ENCODE measurements around the gene POLDIP2. TPM values are rescaled to one million over a fixed set of nuclear protein-coding genes. Genes with fewer than 3 reads are reported as not detected.
A peak's percentile ranks its signal among the peaks of the same experiment; 100 is the strongest.

The POLDIP2 gene
- total and polyA plus RNA-seq, 8 donors = 28.3 to 51.2 (median 41.2) TPM

DNA sequence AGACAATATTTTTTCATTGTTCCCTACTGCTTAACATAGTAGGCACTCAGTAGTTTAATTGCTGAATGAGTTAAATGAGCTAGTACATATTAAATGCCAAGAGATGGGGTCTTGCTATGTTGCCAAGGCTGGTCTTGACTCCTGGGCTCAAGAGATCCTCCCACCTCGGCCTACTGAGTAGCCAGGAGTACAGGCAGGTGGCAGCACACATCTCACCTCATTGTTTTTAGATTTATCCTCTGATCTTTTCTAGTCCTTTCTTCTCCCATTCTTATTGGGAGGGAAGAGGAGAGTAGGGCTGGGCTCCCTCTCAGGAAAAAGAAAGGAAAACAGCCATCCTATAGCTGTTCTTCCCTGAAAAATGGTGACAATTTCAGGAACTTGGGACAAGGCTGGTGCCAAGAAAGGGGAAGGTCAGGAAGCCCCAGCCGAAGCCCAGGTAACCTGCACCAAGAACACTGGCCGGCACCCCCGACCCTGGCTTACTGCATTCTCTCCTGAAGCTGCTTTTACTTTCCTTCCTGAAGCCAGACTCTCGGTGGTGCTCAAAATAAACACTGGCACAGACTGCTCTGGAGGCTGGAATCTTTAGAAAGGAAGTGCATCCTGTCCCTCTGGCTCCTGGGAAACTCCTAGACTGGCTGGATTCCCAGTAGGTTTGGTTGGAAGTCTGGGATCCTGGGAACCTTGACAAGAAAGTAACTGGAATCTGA is 19.1 kb downstream of the POLDIP2 start:
- no peaks in the 10 kb centered on the region for H3K9me3 ChIP-seq

GRCh38 chr17:28335959-28336871 is 21.1 kb downstream of the POLDIP2 start:
- peaks cover 3 to 18% (median 7%) of the 10 kb centered on the region in 3 donors for H3K36me3 ChIP-seq
- WGBS, 2 donors = 2% methylated on average over 29 of the region's 29 CpGs
- intact Hi-C loops (cut with DNase I) = no loop called here
- peak overlapping the region; percentile 63 to 94 (median 88) for H3K4me3 ChIP-seq
- no peaks in the 10 kb centered on the region for H3K27me3 ChIP-seq
- H3K9me3 ChIP-seq = no peaks in the 10 kb centered on the region
- peak overlapping the region; percentile 86 to 98 (median 97) for H3K27ac ChIP-seq
- TF ChIP-seq, protein P1, sequence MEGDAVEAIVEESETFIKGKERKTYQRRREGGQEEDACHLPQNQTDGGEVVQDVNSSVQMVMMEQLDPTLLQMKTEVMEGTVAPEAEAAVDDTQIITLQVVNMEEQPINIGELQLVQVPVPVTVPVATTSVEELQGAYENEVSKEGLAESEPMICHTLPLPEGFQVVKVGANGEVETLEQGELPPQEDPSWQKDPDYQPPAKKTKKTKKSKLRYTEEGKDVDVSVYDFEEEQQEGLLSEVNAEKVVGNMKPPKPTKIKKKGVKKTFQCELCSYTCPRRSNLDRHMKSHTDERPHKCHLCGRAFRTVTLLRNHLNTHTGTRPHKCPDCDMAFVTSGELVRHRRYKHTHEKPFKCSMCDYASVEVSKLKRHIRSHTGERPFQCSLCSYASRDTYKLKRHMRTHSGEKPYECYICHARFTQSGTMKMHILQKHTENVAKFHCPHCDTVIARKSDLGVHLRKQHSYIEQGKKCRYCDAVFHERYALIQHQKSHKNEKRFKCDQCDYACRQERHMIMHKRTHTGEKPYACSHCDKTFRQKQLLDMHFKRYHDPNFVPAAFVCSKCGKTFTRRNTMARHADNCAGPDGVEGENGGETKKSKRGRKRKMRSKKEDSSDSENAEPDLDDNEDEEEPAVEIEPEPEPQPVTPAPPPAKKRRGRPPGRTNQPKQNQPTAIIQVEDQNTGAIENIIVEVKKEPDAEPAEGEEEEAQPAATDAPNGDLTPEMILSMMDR (IDR thresholded peaks at IDR 0.05) = no peak
- DNase-seq (peak in 4 of 6 donors; percentile 75 to 82 (median 78)), ATAC-seq (peak; percentile 44 to 63 (median 52)), FAIRE-seq (no peak)
- H3K4me1 ChIP-seq = peaks cover 12 to 45% (median 35%) of the 10 kb centered on the region in 3 donors

More for the DNA sequence above, 19.1 kb downstream of the POLDIP2 start:
- intact Hi-C loops (cut with DNase I) = no loop called here
- no peak overlapping the region for H3K4me3 ChIP-seq
- no peak for FAIRE-seq
- no peak for DNase-seq
- no peak for ATAC-seq
- H3K4me1 ChIP-seq = peaks cover 12 to 32% (median 31%) of the 10 kb centered on the region in 3 donors
- H3K27me3 ChIP-seq = no peaks in the 10 kb centered on the region
- H3K27ac ChIP-seq = peak overlapping the region in 2 of 4 donors; percentile 4 to 30
- 54 to 61% methylated on average over 5 of the region's 5 CpGs for WGBS, 2 donors
- TF ChIP-seq, protein P1 (IDR thresholded peaks at IDR 0.05) = no peak
- peaks cover 7 to 34% (median 19%) of the 10 kb centered on the region in 3 donors for H3K36me3 ChIP-seq

DNA sequence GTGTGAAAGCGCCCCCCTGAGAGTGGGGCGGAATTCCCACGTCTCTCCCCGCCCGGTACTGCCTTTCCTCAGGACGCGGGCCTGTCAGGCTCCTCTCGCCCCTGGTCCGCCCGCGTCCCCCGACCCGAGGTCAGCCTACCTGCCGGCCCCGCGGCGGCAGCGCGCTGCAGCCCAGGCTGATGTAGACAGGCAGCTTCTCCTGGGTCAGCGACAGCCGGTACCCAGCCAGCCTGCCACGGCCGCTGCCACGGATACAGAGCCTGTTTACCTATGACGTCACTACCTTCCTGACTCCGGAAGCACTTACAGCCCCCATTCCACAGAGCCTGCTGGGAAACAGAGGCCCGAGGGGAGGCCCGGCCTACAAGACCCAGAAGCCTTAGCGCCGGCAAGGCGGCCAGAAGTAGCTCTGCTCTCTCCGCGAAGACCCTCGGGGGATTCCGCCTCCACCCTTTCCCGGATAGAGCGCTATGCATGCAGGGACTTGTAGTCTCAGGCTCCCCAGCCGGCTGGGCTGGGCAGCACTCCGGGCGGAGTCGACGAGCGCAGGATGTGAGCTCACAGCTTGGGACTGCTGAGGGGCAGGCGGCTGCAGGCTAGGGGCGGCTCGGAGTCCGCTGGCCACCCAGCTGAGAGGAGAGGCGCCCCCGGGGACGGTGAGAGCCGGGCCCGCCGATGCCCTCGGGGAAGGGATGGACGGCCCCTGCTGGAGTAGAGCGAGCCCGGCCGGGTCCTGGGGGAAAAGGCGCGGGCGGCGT is 21.9 kb downstream of the POLDIP2 start, which contains the start of the genes IFT20 and TNFAIP1:
Gene IFT20, minus strand, starts transcription at position 272 of the 758 bp plus-strand sequence. CDS start 3,487 bp downstream, outside the sequence.
Gene TNFAIP1, plus strand, starts transcription at position 561 of the 758 bp plus-strand sequence. CDS start 3,761 bp downstream, outside the sequence.
- FAIRE-seq = peak; percentile 91
- peaks cover 0 to 10% (median 0%) of the 10 kb centered on the region in 3 donors for H3K36me3 ChIP-seq
- TF ChIP-seq, protein P1 (IDR thresholded peaks at IDR 0.05) = no peak
- H3K27ac ChIP-seq = peak within 1 kb of the TSS; percentile 86 to 98 (median 97)
- ATAC-seq = peak; percentile 87 to 92 (median 90)
- peak within 1 kb of the TSS; percentile 63 to 94 (median 88) for H3K4me3 ChIP-seq
- intact Hi-C loops (cut with DNase I) = no loop called here
- no peaks in the 10 kb centered on the region for H3K9me3 ChIP-seq
- 0 to 1% methylated on average over 54 to 62 of the region's 62 CpGs for WGBS, 2 donors
- DNase-seq = peak; percentile 94 to 100 (median 99)
- H3K4me1 ChIP-seq = peaks cover 12 to 45% (median 35%) of the 10 kb centered on the region in 3 donors
- no peaks in the 10 kb centered on the region for H3K27me3 ChIP-seq

DNA sequence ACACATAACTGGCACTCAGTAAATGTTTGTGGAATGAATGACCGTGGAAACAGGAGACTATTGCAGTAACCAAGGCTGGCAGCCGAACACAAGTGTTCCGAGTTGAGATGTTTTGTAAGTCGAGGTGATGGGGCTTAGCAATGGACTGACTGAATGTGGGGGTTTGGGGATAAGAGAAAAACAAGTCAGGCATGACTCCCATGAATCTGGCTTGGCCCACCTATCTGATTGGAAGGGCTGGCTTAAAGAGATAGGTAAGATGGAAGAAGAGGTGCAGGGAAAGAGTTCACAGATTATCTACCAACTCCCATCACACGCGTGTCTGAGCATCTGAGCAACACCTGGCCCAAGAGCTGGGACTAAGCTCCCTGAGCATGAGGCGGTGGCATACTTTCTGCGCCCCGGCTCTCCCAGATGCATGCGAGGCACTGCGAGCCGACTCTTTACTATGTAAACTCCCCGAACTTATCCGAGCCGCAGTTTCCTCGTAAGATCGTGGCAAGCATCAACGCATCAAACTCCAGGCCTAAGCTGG is 22.6 kb downstream of the POLDIP2 start:
- peaks cover 0 to 4% (median 0%) of the 10 kb centered on the region in 3 donors for H3K36me3 ChIP-seq
- DNase-seq = no peak
- peak in 1 of 4 donors; percentile 1 for ATAC-seq
- H3K9me3 ChIP-seq = no peaks in the 10 kb centered on the region
- FAIRE-seq = no peak
- TF ChIP-seq, protein P1 (IDR thresholded peaks at IDR 0.05) = no peak
- peak overlapping the region; percentile 63 to 94 (median 84) for H3K4me3 ChIP-seq
- peaks cover 12 to 45% (median 35%) of the 10 kb centered on the region in 3 donors for H3K4me1 ChIP-seq
- no peaks in the 10 kb centered on the region for H3K27me3 ChIP-seq
- 2 to 5% methylated on average over 18 of the region's 18 CpGs for WGBS, 2 donors
- intact Hi-C loops (cut with DNase I) = no loop called here
- H3K27ac ChIP-seq = peak overlapping the region; percentile 82 to 98 (median 92)

Data from pancreas (tissue), 10 donors.